HG03457 (cell line): Measurements from ENCODE around the gene MRPL11.

Experiments used
- ATAC-seq: cut with Tn5 transposase; IDR thresholded peaks from one replicate; pipeline ENCODE4 v1.9.1; 2021; ENCODE audit warnings: moderate number of reproducible peaks; ENCODE audit not compliant: unreplicated experiment

The MRPL11 gene

DNA sequence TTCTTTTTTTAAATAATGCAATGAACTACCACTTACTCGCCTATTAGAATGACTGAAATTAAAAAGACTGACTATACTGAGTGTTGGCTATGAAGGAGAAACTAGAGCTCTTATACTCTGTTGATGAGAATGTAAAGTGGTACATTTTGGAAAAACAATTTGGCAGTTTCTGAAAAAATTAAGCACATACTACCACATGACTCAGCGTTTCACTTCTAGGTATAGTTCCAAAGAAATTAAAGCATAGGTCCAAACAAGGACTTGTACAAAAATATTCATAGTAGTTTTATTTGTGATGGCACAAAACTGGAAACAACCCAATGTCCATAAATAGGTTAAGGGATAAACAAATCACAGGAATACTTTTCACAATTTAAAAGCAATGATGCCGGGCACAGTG, 44.7 kb downstream of the MRPL11 start:
- no peak for ATAC-seq

DNA sequence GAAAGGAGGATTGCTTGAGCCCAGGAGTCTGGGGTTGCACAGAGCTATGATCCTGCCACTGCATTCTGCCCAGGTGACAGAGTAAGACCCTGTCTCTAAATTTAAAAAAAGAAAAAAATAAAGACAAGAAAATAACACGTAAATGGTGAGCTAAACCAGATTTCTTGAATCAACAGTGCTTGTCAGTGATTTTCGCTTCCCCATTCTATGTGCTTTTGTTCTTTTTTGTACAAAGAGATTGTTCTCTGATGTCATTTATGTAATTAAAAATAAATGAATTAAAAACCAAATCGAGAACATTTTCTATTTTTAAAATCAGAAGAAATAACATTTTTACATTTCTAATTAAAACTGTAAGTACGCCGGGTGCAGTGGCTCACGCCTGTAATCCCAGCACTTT, 47.3 kb downstream of the MRPL11 start:
- ATAC-seq: no peak

DNA sequence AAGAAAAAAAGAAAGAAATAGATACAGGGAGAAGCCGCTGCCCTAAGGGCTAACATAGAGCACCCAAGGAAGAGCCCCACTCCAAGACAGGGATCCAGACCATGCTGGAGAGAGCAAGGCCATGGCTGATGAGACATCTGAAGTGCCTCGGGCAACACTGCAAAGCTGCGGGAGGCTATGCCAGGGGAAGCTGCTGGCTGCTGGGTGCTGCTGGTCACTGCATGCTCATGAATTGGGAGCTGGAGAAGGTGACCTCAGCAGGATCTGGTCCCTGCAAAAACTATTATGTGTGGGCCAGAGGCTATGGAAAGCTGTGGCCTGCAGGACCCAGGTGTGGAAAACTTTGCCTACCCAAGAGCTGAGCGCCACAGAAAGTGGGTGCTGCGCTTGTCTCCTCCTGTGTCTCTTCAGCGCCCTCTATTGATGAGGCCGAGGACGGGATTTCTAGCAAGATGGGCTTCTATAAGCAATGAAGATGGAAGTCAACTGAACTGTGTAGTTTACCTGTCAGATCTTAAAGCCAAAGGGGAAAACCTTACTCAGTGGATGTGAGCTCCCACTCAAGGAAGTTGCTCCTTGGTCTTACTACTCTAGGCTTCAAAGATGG, 49.8 kb downstream of the MRPL11 start:
- ATAC-seq: no peak

DNA sequence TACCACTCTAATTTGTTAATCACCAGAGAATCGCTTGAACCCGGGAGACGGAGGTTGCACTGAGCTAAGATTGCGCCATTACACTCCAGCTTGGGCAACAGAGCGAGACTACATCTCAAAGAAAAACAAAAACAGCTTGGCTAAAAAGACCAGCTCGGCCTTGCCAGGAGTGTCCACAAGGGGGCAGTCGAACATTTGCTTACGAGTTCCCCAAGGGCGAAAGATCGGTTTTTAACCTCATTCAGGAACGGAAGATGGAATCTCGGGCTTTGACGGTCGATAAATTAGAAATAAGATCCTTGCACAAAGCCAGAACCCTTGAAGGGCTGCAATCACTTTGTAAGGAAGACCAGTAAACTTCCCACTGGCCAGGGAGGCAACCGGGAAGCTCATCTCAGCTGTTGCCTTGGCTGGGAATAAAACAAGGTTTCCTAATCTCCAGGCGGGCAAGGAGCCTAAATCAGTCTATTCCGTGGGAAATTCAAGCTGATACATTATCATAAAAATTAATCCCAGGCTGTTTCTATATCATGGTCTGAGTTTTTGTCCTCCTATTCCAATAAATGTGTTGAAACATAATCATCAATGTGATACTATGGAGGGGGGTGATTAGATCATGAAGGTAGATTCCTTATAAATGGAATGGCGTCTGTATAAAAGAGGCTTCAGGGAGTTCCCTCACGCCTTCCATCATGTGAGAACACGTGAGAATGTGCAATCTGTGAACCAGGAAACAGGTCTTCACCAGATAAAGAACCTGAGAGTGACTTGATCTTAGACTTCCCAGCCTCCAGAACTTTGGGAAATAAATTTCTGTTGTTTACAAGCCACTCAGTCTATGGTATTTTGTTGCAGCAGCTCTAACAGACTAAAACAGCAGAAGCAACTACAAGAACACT, 52.2 kb downstream of the MRPL11 start:
- ATAC-seq: no peak
